Measurements from ENCODE around the gene ONECUT2. TPM values are rescaled to one million over a fixed set of nuclear protein-coding genes. Genes with fewer than 3 reads are reported as not detected.

The ONECUT2 gene
- total RNA-seq, 4 donors from 2014 or later, result under 0.01 to 0.09 (median 0.04) TPM; not detected in 1

GRCh38 chr18:57437766-57438671 is 2.8 kb downstream of the ONECUT2 start:
- intact Hi-C loops (cut with DNase I), result no loop called here
- 10% methylated on average over 27 of the region's 72 CpGs; no CpG with 5 or more reads in 1 of the 2 donors for WGBS, 2 donors
- peak overlapping the region in 2 of 4 donors; percentile 20 to 41 for H3K4me3 ChIP-seq
- no peak for DNase-seq
- TF ChIP-seq POLR2A (IDR thresholded peaks at IDR 0.05) (no peak), CTCF (IDR thresholded peaks at IDR 0.05) (peak in 4 of 6 experiments; percentile 25 to 59 (median 31))
- H3K4me1 ChIP-seq, result peaks cover 25 to 79% (median 43%) of the 10 kb centered on the region in 3 donors
- no peaks in the 10 kb centered on the region for H3K36me3 ChIP-seq
- H3K9me3 ChIP-seq, result no peaks in the 10 kb centered on the region
- no peak overlapping the region for H3K27ac ChIP-seq
- H3K27me3 ChIP-seq, result peaks cover 44 to 100% (median 68%) of the 10 kb centered on the region in 4 donors

- H3K9me3 ChIP-seq, result no peaks in the 10 kb centered on the region
- DNase-seq, result no peak
- peak overlapping the region in 1 of 4 donors; percentile 10 for H3K4me3 ChIP-seq
- no peak for TF ChIP-seq POLR2A (IDR thresholded peaks at IDR 0.05)
- TF ChIP-seq CTCF (IDR thresholded peaks at IDR 0.05), result no peak
- H3K27ac ChIP-seq, result no peak overlapping the region
- H3K36me3 ChIP-seq, result no peaks in the 10 kb centered on the region
- 4 to 8% methylated on average over 17 to 20 of the region's 31 CpGs for WGBS, 2 donors
- peaks cover 25 to 74% (median 43%) of the 10 kb centered on the region in 3 donors for H3K4me1 ChIP-seq
- H3K27me3 ChIP-seq, result peaks cover 44 to 100% (median 65%) of the 10 kb centered on the region in 4 donors
- intact Hi-C loops (cut with DNase I), result no loop called here
Measured at GRCh38 chr18:57438743-57439608, 3.8 kb downstream of the ONECUT2 start.

- intact Hi-C loops (cut with DNase I), result no loop called here
- no peak for DNase-seq
- peak overlapping the region in 1 of 4 donors; percentile 10 for H3K4me3 ChIP-seq
- TF ChIP-seq POLR2A (IDR thresholded peaks at IDR 0.05), result no peak
- no peak for TF ChIP-seq CTCF (IDR thresholded peaks at IDR 0.05)
- peaks cover 22 to 68% (median 41%) of the 10 kb centered on the region in 3 donors for H3K4me1 ChIP-seq
- WGBS, 2 donors, result 11 to 18% methylated on average over 4 to 13 of the region's 26 CpGs
- H3K27ac ChIP-seq, result no peak overlapping the region
- H3K27me3 ChIP-seq, result peaks cover 44 to 100% (median 62%) of the 10 kb centered on the region in 4 donors
- no peaks in the 10 kb centered on the region for H3K36me3 ChIP-seq
- no peaks in the 10 kb centered on the region for H3K9me3 ChIP-seq
Measured at GRCh38 chr18:57439609-57439968, 4.4 kb downstream of the ONECUT2 start.

GRCh38 chr18:57439985-57440330 is 4.8 kb downstream of the ONECUT2 start:
- Histone ChIP-seq H3K4me1 (peaks cover 21 to 64% (median 40%) of the 10 kb centered on the region in 3 donors), H3K27me3 (peaks cover 44 to 100% (median 60%) of the 10 kb centered on the region in 4 donors), H3K4me3 (peak overlapping the region in 1 of 4 donors; percentile 10), H3K36me3 (no peaks in the 10 kb centered on the region), H3K27ac (no peak overlapping the region), H3K9me3 (no peaks in the 10 kb centered on the region)
- 9 to 33% methylated on average over 1 to 11 of the region's 17 CpGs for WGBS, 2 donors
- no peak for DNase-seq
- intact Hi-C loops (cut with DNase I), result no loop called here
- TF ChIP-seq CTCF (IDR thresholded peaks at IDR 0.05), result no peak
- TF ChIP-seq POLR2A (IDR thresholded peaks at IDR 0.05), result no peak

Data from esophagus squamous epithelium (tissue), 5 donors.